Astrocyte of the cerebellum (primary cell): ENCODE results near the gene VWC2L.

ENCODE experiments used
- DNase-seq: peaks from one replicate; pipeline ENCODE4 v3.0.0-alpha.2; 2011; ENCODE audit warnings: low read depth
- H3K4me3 ChIP-seq: 2 replicates; pipeline ENCODE4 v1.5.1; 2011; ENCODE audit warnings: mild to moderate bottlenecking, low read depth, low read length, moderate library complexity
- in situ Hi-C: cut with HindIII; loops from 2 replicates; pipeline ENCODE4 v1.10.0; 2017; ENCODE audit warnings: low sequenced_read_pairs
- TF ChIP-seq, protein P1 (sequence below): IDR thresholded peaks from 2 replicates; pipeline ENCODE4 v1.5.1; 2012; ENCODE audit warnings: low read length, low read depth, moderate library complexity, mild to moderate bottlenecking; ENCODE audit errors: missing control alignments

VWC2L gene

DNA sequence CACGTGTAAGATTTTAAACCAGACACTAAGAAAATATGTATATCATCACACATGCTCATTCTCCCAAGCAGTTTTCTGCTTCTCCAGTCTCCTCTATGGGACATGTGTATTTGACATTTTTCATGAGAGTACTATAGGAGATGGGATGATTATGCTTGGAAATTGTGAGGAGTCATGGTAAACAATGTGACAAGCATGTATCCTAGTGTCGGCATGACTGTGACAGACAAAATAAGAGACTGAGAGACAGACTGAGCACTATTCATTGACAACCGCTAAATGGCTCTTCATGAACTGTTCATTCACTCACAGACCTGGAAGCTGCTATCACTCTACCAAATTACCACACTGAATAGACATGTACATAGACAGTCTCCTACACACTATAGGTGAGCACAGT is 127.1 kb downstream of the VWC2L start:
- in situ Hi-C loops = no loop called here
- no peak for DNase-seq
- H3K4me3 ChIP-seq = no peak overlapping the region
- TF ChIP-seq, protein P1, sequence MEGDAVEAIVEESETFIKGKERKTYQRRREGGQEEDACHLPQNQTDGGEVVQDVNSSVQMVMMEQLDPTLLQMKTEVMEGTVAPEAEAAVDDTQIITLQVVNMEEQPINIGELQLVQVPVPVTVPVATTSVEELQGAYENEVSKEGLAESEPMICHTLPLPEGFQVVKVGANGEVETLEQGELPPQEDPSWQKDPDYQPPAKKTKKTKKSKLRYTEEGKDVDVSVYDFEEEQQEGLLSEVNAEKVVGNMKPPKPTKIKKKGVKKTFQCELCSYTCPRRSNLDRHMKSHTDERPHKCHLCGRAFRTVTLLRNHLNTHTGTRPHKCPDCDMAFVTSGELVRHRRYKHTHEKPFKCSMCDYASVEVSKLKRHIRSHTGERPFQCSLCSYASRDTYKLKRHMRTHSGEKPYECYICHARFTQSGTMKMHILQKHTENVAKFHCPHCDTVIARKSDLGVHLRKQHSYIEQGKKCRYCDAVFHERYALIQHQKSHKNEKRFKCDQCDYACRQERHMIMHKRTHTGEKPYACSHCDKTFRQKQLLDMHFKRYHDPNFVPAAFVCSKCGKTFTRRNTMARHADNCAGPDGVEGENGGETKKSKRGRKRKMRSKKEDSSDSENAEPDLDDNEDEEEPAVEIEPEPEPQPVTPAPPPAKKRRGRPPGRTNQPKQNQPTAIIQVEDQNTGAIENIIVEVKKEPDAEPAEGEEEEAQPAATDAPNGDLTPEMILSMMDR = no peak

GRCh38 chr2:214542295-214542694 is 131.4 kb downstream of the VWC2L start:
- DNase-seq = no peak
- in situ Hi-C loops = no loop called here
- TF ChIP-seq, protein P1 = no peak
- no peak overlapping the region for H3K4me3 ChIP-seq

GRCh38 chr2:214542866-214543265 is 132.0 kb downstream of the VWC2L start:
- H3K4me3 ChIP-seq = no peak overlapping the region
- TF ChIP-seq, protein P1 = no peak
- peak; percentile 23 for DNase-seq
- in situ Hi-C loops = no loop called here

DNA sequence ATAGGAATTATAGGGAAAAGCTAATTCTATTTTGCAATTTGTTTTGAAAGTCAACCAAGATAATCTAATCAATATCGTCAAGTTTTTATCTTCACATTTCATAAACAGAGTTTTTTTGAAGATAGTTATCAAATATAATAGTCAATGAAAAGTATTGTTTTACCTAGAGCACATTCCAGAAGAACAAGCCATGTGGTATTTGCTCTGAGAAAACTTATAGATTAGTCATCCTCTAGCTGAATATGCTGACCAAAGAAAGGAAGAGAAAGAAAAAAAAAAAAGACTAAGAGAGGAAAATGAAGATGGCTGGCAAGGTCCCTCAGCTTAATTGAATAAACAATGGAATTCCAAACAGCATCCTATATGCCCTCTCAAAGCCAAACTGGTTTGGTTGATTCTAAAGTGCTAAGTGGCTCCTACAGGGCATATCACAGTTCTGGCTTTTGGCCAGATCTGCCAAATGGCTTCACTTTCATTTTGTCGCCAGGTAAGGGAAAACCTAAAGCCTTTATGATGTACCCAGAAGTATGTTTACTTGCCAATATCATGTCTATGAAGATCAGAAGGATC is 132.6 kb downstream of the VWC2L start:
- no peak overlapping the region for H3K4me3 ChIP-seq
- in situ Hi-C loops = no loop called here
- peak; percentile 26 for DNase-seq
- TF ChIP-seq, protein P1 = no peak

GRCh38 chr2:214545898-214546542 is 135.2 kb downstream of the VWC2L start:
- DNase-seq = no peak
- TF ChIP-seq, protein P1 = no peak
- in situ Hi-C loops = no loop called here
- no peak overlapping the region for H3K4me3 ChIP-seq

GRCh38 chr2:214547931-214548330 is 137.1 kb downstream of the VWC2L start:
- H3K4me3 ChIP-seq = no peak overlapping the region
- TF ChIP-seq, protein P1 = no peak
- no peak for DNase-seq
- in situ Hi-C loops = no loop called here
